NOMO-1 (cell line): ENCODE data around the gene CCNE1.

ENCODE experiments used
- DNase-seq, 2 experiments: peaks; one replicate each; lab custom pipeline; 2025; ENCODE audit not compliant: unreplicated experiment in 2 of 2; lab: John Stamatoyannopoulos, UW

Gene CCNE1

GRCh38 chr19:29811125-29812079 lies at the start of gene CCNE1:
TSS of gene CCNE1 (plus strand) at chr19:29811991. CDS start at chr19:29812556, 565 bp downstream.
- peak; percentile 81 to 94 for DNase-seq

DNA sequence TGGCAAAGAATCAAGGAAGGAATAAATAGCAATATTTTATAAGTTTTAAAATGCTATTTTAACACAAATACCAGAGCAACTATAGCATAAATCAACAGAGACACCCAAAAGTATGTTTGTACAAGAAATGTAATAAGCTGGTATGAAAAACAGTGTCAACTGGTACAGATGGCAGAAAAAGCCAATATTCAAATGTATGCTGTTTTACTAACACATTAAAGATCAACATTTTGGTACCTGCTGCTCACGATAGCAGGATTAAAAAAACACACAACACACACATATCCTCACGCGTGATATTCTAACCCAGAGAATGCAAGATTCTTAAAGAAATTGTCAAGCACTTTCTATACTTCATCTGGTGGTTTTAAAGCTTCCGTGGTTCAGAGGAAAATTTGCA lies 48.6 kb upstream of the CCNE1 start:
- no peak for DNase-seq

DNA sequence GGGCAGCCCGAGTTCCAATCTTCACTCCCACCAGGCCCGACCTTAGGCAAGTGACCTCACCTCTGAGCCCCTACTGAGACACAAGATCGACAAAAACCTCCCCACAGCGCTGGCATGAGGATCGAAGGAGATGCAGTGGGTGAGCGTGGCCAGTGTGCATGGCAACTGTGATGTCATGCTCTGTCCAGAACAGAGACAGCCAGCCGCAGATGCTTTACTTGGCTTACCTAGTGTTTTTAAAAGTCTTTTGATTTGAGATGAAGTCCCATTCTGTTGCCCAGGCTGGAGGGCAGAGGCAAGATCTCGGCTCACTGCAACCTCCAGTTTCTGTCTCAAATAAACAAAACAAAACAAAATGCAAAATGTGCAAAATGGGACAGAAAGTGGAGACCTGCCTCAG lies 47.4 kb upstream of the CCNE1 start:
- no peak for DNase-seq

- no peak for DNase-seq
These were observed 45.7 kb upstream of the CCNE1 start for GRCh38 chr19:29766100-29766499.

- no peak for DNase-seq
These were observed 44.6 kb upstream of the CCNE1 start for GRCh38 chr19:29767039-29767735.

DNA sequence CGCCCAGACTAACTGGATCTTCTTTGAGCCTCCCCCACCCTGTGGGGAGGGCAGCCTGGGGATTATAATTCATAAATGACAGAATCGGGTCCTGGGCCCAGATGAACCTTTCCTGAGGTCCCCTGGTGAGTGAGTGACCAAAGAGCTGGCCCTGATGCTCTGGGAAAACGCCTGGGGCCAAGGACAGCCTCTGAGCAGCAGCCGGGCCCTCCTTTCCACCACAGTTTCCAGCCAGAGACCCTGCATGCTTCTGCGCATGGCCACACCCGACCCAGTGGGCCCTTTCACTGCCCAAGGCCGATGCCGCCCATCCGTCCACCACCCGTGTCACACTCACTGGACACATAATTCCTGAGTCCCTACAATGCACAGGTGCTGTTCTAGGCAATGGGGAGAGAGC lies 43.6 kb upstream of the CCNE1 start:
- DNase-seq: no peak

- DNase-seq: no peak
These were observed 41.8 kb upstream of the CCNE1 start for GRCh38 chr19:29769997-29770396.

- DNase-seq: no peak
These were observed 41.1 kb upstream of the CCNE1 start for GRCh38 chr19:29770648-29771047.

GRCh38 chr19:29771708-29772414 lies 39.9 kb upstream of the CCNE1 start:
- no peak for DNase-seq

DNA sequence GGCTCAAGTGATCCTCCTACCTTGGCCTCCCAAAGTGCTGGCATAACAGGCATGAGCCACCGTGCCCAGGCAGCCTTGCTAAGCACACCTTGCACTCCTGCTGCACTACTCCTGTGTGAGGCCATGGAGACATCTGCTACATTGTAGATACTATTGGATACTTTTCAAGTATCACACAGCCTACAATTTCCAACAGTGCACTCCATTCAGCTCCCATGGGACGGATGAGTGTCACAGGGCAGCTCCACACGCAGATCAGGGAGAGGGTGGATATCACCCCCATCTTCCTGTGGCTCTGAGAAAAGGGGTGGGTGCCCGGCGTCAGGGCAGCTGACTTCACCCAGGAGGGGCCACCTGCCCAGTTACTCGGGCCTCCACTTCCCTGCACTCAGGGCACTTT lies 39.1 kb upstream of the CCNE1 start:
- no peak for DNase-seq

DNA sequence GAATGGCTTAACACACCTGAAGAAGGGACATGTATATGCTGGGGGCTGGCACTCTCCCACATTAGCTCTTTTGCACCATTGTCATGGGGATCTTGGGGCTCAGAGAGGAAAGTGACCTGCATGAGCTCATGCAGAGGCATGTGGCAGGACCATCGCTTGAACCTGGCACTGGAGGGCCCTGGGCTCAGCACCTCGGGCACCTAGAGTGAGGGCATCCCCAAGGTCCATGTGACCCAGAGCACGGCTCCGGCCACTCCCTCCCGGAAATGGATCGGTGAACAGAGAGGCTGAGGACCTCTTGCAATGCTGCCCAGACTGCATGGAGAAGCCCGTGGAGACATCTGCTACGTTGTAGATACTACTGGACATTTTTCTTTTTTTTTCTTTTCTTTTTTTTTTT lies 38.6 kb upstream of the CCNE1 start:
- DNase-seq: no peak

GRCh38 chr19:29774126-29774525 lies 37.7 kb upstream of the CCNE1 start:
- no peak for DNase-seq

DNA sequence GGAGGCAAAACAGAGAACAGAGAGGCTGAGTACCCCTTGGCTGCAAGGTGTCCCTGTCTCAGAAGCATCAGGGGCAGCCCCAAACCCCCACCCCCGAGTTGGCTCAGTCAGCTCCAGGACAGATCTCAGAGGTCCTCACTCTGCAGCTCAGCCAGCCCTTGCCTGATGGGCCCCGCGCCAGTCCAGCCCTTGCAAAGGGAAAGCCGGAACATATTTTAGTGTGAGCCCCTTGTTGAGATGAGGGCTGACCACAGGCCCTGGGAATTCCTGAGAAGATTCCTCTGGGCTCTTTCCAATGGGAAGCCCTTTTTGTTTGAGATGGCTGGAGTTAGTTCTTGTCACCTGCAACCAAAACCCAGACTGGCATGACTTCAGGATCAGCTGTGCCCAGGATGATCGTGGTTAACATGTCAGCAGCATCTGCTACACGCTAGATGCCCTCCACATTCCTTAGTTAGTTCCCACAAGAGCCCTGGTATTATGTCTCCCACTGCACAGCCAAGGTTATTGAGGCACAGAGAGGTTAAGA lies 33.9 kb upstream of the CCNE1 start:
- DNase-seq: no peak

GRCh38 chr19:29779921-29780320 lies 31.9 kb upstream of the CCNE1 start:
- DNase-seq: no peak

GRCh38 chr19:29781386-29782259 lies 30.2 kb upstream of the CCNE1 start:
- no peak for DNase-seq

- DNase-seq: no peak
These were observed 29.6 kb upstream of the CCNE1 start for GRCh38 chr19:29782260-29782580.

GRCh38 chr19:29783627-29784190 lies 28.1 kb upstream of the CCNE1 start:
- DNase-seq: no peak

DNA sequence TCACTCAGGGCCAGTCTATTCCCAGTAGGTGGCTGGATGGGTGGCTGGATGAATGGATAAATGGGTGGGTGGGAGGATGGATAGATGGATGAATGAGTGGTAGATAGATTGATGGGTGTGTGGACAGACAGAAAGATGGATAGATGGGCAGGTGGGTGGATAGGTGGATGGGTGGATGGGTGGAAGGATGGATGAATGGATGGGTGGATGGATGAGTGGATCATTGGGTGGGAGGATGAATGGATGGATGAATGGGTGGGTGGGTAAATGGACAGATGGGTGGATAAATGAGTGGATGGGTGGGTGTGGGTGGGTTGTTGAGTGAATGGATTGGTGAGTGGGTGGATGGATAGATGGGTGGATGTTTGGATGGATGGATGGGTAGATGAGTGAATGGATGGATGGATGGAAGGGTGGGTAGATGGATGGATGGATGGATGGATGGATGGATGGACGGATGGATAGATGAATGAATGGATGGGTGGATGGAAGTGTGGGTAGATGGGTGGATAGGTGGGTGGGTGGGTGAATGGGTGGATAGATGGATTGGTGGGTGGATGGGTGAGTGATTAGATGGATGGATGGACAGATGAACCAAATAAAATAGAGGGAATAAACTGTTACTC lies 27.1 kb upstream of the CCNE1 start:
- DNase-seq: no peak

DNA sequence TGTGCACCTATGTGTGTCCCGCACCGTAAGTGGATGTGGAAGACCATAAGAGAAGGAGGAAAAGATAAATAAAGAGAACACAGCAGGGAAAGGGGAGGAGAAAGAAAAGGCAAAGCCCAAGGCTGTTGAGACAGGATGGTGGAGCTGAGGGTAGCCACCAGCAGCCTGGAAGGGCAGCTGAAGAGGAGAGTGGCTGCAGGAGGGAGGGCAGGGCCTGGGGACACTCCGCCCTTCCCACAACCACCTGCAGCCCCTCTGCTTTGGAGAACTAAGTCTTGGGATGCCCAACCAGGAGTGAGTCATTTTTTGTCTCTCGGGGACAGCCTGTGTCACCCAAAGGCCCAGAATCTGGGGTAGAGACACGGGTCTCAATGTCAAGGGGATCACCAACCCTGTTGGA lies 26.4 kb upstream of the CCNE1 start:
- DNase-seq: no peak
